Gastroesophageal sphincter (tissue), 4 donors: ENCODE results near the gene PIGX. TPM values are rescaled to one million over a fixed set of nuclear protein-coding genes. Genes with fewer than 3 reads are reported as not detected.

Experiments
- ATAC-seq: fragments of 150-250 bp; one replicate; pipeline ENCODE4 v1.9.1; 2016; ENCODE audit warnings: mild to moderate bottlenecking, moderate library complexity
- H3K27ac ChIP-seq, 4 donors: fragments of 200-600 bp; sonication (generic) in 3 of 4; 1 replicate in 3 of 4; 2 replicates in 1 of 4; pipeline ENCODE4 v1.5.1; 2016 to 2019
- H3K27me3 ChIP-seq: fragments of 200-600 bp; sonication (generic); one replicate; pipeline ENCODE4 v1.5.1; 2019
- H3K36me3 ChIP-seq, 2 donors: fragments of 200-600 bp; sonication (generic); one replicate each; pipeline ENCODE4 v1.5.1; 2019; ENCODE audit warnings: control low read depth in 1 of 2
- H3K4me1 ChIP-seq, 3 donors: fragments of 200-600 bp; sonication (generic); 1 replicate in 2 of 3; 2 replicates in 1 of 3; pipeline ENCODE4 v1.5.1; 2016 to 2019; ENCODE audit warnings: control low read depth in 2 of 3
- H3K4me3 ChIP-seq, 2 donors: fragments of 200-600 bp; sonication (generic); one replicate each; pipeline ENCODE4 v1.5.1; 2019; ENCODE audit warnings: mild to moderate bottlenecking in 1 of 2, moderate library complexity in 1 of 2
- H3K9me3 ChIP-seq, 3 donors: fragments of 200-600 bp; sonication (generic); one replicate each; pipeline ENCODE4 v1.5.1; 2017 to 2019; ENCODE audit warnings: control low read depth in 2 of 3
- CTCF ChIP-seq, 4 experiments: fragments of 200-600 bp in 2 of 4; fragments of 450-650 bp in 2 of 4; sonication (generic) in 1 of 4; IDR thresholded peaks; one replicate each; pipeline ENCODE4 v1.5.1; 2017 to 2019; ENCODE audit warnings: antibody characterized with exemption in 4 of 4, mild to moderate bottlenecking in 2 of 4, moderate library complexity in 2 of 4
- EP300 ChIP-seq: sonication (generic); formaldehyde crosslinking; IDR thresholded peaks from one replicate; pipeline ENCODE4 v1.6.1; 2017; ENCODE audit warnings: antibody characterized with exemption, mild to moderate bottlenecking
- POLR2A ChIP-seq, 2 donors: fragments of 450-650 bp; IDR thresholded peaks; one replicate each; pipeline ENCODE4 v1.6.1; 2017; ENCODE audit warnings: antibody characterized with exemption in 2 of 2, mild to moderate bottlenecking in 2 of 2, moderate library complexity in 1 of 2
- POLR2AphosphoS5 ChIP-seq: sonication (generic); formaldehyde crosslinking; IDR thresholded peaks from one replicate; pipeline ENCODE4 v1.6.1; 2017; ENCODE audit warnings: antibody characterized with exemption
- WGBS, 2 donors: methylation state at CpG; one replicate each; pipeline ENCODE4 v1.1.5; 2018; ENCODE audit warnings: low coverage in 1 of 2; 5-methylcytosine and 5-hydroxymethylcytosine counted together
- total RNA-seq, 4 donors: library from RNA; depleted of rRNA; stranded (reverse); fragments of >200 nt; gene quantifications; one replicate each; pipeline ENCODE4 v1.1.0, GENCODE V29; 2016

PIGX gene
- total RNA-seq, 4 donors from 2014 or later, result 23.8 to 35.6 (median 30.4) TPM

- Histone ChIP-seq H3K9me3 (no peaks in the 10 kb centered on the region), H3K36me3 (no peaks in the 10 kb centered on the region), H3K27me3 (no peaks in the 10 kb centered on the region), H3K27ac (peak overlapping the region in 2 of 4 donors; percentile 6 to 35), H3K4me1 (no peaks in the 10 kb centered on the region), H3K4me3 (no peak overlapping the region)
- TF ChIP-seq POLR2A (IDR thresholded peaks at IDR 0.05), result no peak
- no peak for TF ChIP-seq CTCF (IDR thresholded peaks at IDR 0.05)
- TF ChIP-seq EP300, result no peak
- no peak for TF ChIP-seq POLR2AphosphoS5
- 36 to 40% methylated on average over 1 to 6 of the region's 6 CpGs for WGBS, 2 donors
- ATAC-seq, result peak; percentile 55
Observed at GRCh38 chr3:196670339-196670738, 41.8 kb upstream of the PIGX start.

- 79 to 94% methylated on average over 2 to 3 of the region's 3 CpGs for WGBS, 2 donors
- TF ChIP-seq CTCF (IDR thresholded peaks at IDR 0.05) (no peak), POLR2AphosphoS5 (no peak), POLR2A (IDR thresholded peaks at IDR 0.05) (no peak), EP300 (no peak)
- no peaks in the 10 kb centered on the region for H3K4me1 ChIP-seq
- no peaks in the 10 kb centered on the region for H3K27me3 ChIP-seq
- H3K9me3 ChIP-seq, result no peaks in the 10 kb centered on the region
- no peaks in the 10 kb centered on the region for H3K36me3 ChIP-seq
- no peak for ATAC-seq
- H3K27ac ChIP-seq, result no peak overlapping the region
- no peak overlapping the region for H3K4me3 ChIP-seq
Observed at GRCh38 chr3:196673632-196674031, 38.5 kb upstream of the PIGX start.

- TF ChIP-seq CTCF (IDR thresholded peaks at IDR 0.05) (no peak), POLR2A (IDR thresholded peaks at IDR 0.05) (no peak), EP300 (no peak), POLR2AphosphoS5 (no peak)
- no peak for ATAC-seq
- H3K27me3 ChIP-seq, result no peaks in the 10 kb centered on the region
- no peaks in the 10 kb centered on the region for H3K4me1 ChIP-seq
- H3K27ac ChIP-seq, result no peak overlapping the region
- no peak overlapping the region for H3K4me3 ChIP-seq
- no peaks in the 10 kb centered on the region for H3K36me3 ChIP-seq
- no peaks in the 10 kb centered on the region for H3K9me3 ChIP-seq
- 78 to 83% methylated on average over 1 of the region's 1 CpG for WGBS, 2 donors
Observed at GRCh38 chr3:196677353-196677752, 34.8 kb upstream of the PIGX start.

GRCh38 chr3:196677931-196678330 is 34.2 kb upstream of the PIGX start:
- ATAC-seq, result no peak
- H3K4me1 ChIP-seq, result no peaks in the 10 kb centered on the region
- no peak overlapping the region for H3K27ac ChIP-seq
- H3K9me3 ChIP-seq, result no peaks in the 10 kb centered on the region
- no peaks in the 10 kb centered on the region for H3K27me3 ChIP-seq
- TF ChIP-seq CTCF (IDR thresholded peaks at IDR 0.05) (no peak), POLR2A (IDR thresholded peaks at IDR 0.05) (no peak), POLR2AphosphoS5 (no peak), EP300 (no peak)
- 60 to 73% methylated on average over 1 of the region's 1 CpG for WGBS, 2 donors
- H3K36me3 ChIP-seq, result no peaks in the 10 kb centered on the region
- H3K4me3 ChIP-seq, result no peak overlapping the region

- Histone ChIP-seq H3K4me3 (no peak overlapping the region), H3K27me3 (no peaks in the 10 kb centered on the region), H3K9me3 (no peaks in the 10 kb centered on the region), H3K4me1 (peaks cover 0 to 11% (median 5%) of the 10 kb centered on the region in 3 donors), H3K36me3 (no peaks in the 10 kb centered on the region), H3K27ac (peak overlapping the region in 1 of 4 donors; percentile 42)
- no peak for ATAC-seq
- TF ChIP-seq CTCF (IDR thresholded peaks at IDR 0.05), result peak; percentile 90 to 93 (median 92)
- TF ChIP-seq POLR2A (IDR thresholded peaks at IDR 0.05), result no peak
- WGBS, 2 donors, result 38 to 40% methylated on average over 19 to 24 of the region's 24 CpGs
Observed at GRCh38 chr3:196684548-196685407, 27.4 kb upstream of the PIGX start.
